Right forelimb (tissue), 1 donor: ENCODE results near the gene SFXN5.
A peak's percentile ranks its signal among the peaks of the same experiment; 100 is the strongest.

Experiments
- DNase-seq: peaks from one replicate; pipeline ENCODE4 v3.0.0-alpha.2; 2018

The SFXN5 gene

DNA sequence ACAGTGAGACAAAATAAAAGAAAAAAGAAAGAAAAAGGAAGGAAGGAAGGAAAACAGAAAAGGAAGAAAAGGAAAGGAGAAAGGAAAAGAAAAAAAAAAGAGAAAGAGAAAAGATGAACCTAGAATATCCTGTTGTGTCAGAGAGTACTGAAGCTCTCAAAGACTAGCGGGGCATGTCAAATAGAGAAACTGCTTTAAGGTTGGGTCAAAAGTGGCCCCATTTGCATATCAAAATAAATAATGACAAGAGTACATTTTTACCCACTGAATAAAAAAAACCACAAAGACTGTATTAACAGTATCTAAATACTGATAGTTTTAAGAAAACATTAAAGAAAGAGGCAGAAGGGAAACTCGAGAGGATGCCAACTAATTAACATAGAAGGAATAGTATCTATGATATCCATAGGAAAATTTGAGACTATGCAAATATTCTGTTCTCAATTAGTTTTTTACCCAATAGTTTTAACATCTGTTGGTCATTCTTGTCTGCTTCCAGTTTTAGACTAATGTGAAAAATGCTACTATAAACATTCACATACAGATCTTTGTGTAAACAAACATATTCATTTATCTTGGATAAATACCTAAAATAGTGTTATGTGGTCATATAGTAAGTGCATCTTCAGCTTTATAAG lies 53.2 kb downstream of the SFXN5 start:
- no peak for DNase-seq

DNA sequence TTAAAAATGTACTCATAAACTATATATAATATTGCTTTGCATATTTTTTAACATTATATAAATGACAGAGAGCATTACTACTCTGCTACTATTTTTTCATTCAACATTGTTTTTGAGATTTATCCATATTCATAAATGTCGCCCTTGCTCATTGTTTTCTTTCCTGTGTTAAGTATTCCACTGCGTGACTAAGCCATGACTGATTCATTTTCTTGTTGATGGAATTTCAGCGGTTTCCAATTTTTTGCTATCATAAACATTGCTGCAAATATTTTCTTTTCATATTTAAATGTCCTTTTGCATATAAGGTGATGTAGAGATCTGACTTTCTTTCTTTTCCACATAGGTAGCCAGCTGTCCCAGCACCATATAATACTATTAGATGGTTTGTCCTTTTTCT lies 57.6 kb downstream of the SFXN5 start:
- DNase-seq, result no peak

DNA sequence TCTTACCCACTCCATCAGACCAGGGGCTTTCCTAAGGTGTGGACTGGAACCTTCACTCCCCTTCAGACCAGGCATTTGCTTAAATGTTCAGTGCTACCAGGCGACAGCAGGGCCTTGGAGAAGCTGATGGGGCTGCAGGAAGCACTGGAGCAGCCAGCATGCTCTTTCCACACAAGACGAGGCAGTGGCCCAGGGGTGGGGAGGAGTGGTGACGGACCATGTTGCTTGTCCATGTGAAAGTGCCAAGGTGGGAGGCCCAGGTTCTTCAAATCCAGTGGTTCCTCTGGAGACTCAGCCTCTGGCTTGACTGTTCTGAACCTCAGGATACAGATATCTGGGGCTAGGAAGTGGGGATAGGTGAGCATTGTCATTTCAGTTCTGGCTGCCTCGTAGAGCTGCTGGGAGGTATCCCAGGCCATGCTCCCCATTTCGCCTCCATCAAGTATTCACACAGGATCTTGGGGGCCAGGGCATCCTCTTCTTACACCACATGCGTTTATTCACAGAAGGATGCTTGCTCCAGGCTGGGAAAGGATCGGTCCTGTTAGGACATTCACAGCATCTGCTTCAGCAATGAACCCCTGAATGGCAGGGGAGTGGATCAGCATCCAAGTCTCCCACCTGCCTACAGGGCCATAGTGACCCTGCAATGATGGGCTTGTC lies 62.2 kb downstream of the SFXN5 start:
- no peak for DNase-seq

DNA sequence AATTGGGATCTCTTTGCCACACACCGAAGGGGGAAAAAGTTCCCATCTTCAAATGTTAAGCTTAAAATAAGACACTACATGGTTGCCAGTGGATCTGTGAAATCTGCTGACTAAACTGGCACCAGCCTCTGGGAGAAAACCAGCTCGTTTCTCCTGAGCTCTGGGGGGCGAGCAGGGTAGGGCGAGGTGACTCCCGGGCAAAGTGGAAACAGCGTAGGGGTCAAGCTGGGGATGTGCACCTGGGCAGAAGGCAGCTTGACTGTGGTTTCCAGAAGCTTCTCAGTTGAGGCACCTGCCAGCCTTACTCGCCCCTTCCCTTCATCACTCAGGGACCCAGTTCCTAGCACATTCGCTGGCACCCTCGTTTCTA lies 62.8 kb downstream of the SFXN5 start:
- DNase-seq, result no peak

DNA sequence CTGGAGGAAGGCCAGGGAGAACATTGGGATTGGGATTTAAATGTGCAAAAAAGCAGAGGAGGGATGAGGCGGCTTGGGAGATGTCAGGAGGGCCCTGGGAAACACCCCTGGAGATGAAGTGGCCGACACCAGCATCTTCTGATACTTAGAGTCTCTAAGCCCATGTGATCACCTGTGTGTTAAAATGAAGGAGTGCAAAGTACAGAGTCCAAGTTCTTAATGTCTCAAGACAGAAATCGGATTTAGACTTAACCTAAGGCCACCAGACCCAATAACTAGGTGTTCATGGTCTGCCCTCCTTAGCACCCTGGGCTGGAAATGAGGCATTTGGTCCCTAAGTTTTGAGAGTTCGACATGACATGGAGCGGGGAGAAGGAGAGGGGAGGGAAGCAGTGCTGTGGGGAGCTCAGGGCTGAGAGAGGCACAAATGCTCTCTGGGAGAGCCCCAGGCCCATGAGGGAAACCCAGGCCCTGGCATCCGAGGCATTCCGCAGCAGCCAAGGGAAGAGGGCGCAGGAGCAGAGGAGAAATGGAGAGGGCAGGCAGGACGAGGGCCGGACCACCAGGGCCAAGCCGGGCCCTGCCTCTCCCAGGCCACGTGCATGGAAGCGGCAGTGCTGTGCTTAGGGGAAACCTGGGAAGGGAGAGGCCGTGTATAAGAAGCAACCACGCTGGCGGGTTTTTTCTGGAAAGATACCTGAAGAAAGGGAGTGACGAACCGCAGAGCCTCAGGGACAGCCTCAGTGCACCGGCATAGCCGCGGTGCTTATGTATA lies 63.3 kb downstream of the SFXN5 start:
- no peak for DNase-seq

DNA sequence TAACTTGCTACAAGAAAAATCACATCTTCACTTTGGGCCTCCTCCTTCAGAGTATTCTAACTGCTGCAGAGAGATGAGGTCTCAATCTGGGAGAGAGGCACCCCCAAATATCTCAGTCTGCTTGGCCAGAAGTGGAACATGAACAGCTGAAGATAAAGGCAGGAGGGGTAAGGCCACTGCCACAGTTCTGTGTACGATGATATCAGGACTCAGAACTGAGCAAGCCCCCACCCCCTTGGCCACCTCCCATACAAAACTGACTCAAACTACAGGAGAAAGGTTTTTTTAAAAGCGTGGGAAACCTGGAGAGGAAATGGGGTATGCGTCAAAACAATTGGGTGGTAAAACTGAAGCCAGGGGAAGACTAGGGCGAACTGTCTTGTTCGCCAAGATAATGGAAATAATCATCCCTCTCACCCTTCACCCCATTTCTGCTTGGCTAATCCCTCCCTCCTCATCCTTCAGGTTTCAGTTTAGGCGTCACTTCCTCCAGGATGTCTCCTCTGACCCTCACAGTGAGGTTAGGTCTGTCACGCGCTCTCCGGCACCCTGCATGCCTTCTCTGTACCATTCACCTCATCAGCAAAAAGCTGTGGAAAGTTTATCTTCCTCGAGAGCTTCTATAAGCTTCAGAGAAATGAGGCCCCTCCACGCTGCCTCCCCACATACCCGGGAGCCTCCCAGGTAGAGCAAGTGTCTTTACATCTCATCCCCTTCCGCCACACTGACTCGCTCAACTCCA lies 64.4 kb downstream of the SFXN5 start:
- DNase-seq, result no peak

DNA sequence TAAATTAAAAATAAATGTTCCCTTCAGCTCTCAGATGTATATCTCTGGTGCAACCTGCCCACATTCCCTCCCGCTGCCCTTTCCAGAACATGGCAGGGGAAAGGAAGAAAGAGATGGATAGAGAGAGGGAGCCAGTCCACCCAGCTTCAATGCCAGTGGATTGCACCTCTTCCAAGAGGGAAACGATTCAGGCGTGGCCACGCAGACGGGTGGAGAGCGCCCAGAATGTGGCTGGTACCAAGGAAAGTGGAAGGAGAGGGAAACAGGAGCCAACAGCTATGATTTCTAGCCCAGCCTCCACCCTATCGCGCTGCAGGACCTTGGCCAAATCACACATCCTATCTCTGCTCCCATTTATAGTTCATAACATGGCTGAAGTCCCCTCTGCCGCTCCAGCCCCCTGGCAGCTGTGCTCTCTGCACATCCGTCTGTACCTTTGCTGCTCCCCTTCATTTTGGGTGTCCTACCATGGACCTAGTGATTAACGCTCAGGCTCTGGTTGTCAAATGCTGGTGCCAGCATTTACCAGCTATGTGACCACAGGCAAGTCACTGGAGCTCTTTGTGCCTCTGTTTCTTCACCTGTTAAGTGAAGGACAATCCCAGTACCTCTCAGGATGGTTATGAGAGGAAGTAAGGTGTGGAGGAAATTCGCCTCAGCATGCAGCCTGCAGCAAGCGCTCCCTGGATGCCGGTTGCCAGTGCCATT lies 66.5 kb downstream of the SFXN5 start:
- DNase-seq, result no peak

DNA sequence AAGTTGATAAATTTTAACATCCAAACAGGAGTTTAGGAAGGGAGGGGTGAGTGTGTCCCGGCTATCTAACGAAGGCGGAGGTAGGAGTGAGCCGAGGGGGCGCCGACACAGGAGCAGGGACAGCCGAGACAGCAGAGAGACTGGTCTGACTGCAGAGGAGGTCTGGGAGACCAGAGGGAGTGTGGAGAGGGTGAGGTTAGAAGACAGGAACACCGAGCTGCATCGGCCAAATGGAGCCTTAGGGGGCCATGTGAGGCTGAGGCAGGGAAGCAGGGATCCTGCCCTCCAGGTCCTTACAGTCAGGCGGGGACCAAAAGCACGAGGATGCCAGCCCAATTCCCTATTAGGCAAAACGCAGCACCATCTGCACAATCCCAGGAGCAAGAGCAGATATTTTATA lies 67.0 kb downstream of the SFXN5 start:
- DNase-seq, result no peak

DNA sequence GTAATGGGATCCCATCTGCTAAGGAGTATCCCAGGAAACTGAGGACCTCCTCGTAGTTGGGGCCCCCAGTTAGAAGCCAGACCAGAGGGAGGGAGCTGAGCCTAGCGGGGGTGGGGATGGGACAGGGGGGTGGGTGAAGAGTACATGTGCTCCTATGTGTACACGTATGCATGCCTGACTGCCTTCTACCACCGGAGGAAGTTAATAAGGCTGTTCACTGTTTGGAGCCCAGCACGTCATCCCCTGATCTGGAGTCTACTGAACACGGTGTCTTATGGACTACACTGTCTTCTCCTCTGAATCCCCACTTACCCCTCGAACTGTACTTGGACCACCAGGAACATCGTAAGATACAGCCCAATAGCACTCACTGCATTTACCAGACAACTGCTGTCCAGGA lies 68.5 kb downstream of the SFXN5 start:
- DNase-seq, result no peak

DNA sequence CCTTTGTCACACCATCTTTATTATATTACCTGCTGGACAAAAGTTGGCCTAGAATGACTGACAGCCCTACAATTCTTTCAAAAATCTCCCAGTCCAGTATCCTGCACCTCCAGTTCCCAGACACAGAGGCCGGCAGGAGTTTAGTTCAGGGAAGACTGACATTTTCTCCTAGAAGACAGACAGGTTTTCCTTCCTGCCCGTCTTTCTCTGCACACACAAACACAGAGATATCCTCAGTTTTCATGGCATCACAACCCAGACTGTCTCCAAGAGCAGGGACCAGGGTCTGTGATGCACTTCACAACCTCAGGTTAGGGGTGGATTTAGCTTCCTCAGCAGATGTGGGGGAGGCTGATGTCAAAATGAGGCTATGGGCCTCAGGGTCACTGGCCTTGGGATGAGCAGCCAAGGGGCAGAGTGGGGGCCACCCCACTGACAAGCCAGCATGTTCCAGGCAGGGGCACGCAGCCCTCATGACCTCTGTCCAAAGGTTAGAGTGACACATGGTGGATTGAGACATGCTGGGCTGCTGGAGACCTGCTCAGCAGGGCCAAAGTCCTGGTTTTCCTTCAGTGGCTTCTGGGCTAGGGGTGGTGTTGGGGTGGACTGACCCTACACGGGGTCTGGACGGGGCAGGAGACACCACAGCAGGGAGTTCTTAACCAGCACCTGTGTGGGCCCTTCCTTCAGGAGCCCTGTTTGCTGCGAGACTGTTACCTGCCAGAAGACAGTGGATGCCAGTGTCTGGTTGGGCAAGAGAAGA lies 70.5 kb downstream of the SFXN5 start:
- DNase-seq, result peak; percentile 10

DNA sequence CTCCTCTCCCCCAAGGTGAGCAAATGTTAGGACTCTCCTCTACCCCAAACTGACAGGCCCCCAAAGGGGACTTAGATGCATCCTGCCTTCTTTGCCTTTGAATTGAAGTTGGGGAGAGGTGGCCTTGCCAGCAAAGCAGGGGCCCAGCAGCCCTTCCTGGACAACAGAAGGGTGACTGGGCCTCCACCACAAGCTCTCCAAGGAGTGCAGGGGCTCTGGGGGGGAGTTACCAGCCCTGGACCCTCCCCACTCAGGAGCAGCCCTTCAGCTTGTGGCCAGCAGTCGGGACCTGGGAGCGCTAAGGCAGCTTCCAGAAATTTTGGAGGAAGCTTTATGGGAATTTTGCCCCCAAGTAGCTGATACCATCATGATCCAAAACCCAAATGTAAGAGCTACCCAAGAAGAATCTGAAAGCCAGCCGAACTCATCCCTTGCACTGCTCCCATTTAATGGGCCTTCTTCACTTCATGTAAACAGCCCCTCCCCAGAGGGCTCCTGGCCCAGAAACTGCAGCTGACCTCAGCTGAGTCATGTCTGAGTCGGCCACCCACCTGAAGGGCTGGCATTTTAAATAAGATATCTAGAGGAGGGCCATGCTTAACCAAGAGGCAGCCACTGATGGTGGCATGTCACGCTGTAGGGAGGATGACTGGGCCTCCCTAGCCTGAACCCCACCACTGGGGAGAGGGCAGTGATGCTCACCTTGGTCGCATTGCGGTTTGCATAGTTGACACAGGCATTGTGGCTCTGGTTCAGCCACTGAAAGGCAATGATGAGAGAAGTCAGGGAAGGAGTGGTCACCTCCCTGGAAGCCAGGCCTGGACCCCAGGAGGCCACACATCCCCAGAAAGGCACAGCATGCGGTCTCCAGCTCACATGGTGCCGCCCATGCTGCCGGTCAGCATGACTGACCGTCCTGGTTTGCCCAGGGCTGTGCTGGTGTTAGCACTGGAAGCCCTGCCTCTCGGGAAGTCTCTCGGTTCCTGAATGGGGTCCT lies 71.5 kb downstream of the SFXN5 start:
- DNase-seq, result peak; percentile 16

DNA sequence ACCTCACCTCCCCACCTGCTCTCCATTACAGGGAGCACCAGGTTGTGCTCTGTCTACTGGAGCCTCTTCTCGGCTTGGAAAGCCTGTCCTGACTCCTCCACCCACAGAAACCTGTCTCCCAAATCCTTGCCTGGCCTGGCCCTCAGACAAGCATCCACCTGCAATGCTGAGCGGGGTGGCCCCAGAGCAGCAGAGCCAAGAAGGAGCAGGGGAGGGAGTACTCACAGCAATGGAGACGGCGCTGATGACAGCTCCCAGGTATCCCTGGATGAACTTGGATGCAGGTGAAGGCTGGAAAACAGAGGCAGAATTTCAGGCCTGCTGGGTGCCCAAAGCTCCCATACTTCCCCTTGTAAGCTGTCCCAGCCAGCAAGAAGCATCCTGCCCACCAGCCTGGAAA lies 72.8 kb downstream of the SFXN5 start:
- peak; percentile 1 for DNase-seq

DNA sequence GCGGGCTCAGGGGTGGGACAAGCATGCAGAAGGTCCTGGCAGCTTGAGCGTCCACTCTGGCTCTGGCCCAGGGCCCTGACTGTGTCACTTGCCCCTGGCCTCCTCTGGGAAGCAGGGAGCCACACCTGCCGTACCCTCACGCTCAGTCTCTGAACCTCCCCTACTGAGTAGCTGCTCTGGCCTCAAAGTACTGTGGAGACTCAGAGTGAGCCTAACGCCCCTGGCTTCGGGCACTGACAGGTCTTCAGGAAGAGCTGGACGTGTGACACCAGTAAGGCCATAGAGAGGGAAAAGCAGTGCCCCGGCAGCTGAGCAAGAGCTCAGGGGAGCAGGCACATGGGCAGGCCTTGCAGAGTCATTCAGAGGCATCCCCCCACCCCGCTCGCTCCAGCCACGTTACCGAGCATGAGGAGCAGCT lies 73.3 kb downstream of the SFXN5 start:
- peak; percentile 10 for DNase-seq

DNA sequence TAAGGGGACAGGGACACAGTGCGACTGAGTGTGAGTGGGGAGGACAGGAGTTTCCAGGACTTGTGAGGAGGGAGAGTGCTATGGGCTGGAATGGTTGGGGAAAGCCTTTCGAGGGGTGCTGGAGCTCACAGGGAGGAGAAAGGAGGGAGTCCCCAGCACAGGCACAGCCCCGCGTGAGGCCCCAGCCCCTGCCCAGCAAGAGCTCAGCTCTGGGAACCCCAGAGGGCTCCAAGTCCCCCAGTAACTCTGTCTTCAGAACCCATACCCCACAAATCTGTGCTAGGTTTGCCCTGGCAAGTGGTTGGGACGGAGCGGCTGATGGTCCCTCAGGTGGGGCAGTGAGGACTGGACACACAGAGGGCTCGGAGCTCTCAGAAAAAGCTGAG lies 75.4 kb downstream of the SFXN5 start:
- DNase-seq, result no peak

DNA sequence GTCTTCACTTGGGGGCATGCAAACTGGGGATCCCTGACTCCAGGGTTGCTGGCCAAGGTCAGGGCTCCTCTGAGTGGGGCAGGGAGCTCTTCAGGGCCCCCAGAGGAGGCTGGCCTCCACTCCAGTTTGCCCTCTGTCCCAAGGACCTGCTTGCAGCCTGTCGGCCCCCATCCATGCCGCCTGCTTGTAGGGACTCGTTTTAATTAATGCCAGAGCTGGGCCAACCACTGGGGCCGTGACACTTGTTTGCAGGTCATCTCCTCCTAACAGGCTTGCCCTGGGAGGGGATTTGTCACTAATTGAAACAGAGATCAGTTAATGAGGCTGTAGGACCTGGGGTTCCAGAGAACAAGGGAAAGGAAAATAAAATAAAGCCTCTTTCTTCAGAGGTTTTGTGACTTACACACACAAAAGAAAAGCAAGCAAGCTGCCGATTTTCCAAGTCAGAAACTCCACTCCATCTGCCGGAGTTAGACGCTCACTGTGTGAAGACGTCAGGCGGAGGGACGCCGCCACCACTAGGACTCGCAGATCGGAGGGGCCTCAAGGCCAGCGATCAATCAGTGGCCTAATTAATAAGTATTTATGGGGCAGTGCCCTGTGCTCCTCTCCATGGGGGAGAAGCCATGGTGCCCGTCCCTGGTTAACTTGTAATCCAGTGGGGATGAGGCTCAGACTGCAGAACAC lies 75.9 kb downstream of the SFXN5 start:
- peak; percentile 28 for DNase-seq

DNA sequence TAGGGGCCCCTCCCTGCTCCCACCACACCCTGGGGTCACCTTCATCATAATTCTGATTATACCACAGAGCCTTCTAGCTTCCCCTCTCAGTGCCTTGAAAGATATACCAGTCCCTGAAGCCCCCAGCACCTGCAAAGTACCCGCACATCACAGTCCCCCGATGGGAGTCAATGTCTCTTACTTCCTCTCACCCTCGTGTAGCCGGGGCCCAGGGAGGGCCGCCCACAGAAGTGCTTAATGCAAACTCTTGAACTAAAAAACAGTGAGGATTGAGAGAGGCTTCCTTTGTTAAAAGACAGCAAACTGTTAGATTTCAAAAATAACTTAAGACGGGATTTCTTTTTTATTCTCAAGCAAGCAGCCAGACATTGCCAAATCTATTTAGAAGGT lies 76.5 kb downstream of the SFXN5 start:
- DNase-seq, result no peak

DNA sequence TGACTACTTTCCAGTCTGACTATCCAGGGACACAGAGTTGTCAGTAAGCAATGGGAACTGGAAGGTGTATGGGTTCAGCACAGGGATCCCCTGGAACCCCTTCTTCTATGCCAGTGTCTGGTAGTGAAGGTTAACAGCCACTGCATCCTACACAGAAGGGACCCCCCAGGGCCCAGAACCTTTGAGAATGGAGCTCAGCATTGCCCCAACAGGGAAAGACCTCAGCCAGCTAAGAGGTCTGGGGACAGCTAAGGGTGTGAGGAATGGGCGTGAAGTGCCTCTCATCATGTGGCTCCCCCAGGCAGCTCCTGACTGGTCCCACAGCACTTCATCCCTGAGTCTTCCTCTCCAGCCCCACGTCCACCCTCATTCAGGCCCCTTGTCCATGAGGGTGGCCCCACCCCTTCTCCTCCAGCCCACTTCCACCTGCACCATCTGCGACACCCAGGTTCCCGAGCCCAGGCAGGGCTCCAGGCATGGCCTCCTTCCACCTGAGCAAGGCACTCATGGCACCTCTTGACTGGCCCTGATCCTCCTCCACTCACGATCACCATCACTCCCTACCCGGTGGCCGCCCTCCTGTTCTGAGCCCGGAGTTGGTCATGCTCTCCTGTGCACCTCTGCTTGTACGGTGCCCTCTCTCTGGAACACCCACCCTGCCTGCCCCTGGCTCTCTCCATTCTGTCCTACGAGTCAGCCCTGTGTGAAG lies 77.1 kb downstream of the SFXN5 start:
- peak; percentile 34 for DNase-seq

DNA sequence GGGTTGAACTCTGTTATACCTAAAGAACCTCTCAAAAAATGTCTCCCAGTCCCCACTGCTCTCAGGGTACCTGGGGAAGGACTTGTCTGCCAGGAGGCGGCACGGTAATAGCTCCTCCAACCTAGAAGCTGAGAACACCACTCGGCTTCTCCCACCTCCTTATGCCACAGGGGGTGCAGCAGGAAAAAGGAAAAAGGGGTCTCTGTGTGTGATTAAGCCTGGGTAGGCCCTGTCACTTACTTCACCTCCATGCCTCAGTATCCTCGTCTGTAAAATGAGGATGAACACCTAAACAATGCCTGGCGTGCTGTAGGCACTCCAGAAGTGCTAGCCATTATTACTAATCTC lies 77.6 kb downstream of the SFXN5 start:
- peak; percentile 37 for DNase-seq

DNA sequence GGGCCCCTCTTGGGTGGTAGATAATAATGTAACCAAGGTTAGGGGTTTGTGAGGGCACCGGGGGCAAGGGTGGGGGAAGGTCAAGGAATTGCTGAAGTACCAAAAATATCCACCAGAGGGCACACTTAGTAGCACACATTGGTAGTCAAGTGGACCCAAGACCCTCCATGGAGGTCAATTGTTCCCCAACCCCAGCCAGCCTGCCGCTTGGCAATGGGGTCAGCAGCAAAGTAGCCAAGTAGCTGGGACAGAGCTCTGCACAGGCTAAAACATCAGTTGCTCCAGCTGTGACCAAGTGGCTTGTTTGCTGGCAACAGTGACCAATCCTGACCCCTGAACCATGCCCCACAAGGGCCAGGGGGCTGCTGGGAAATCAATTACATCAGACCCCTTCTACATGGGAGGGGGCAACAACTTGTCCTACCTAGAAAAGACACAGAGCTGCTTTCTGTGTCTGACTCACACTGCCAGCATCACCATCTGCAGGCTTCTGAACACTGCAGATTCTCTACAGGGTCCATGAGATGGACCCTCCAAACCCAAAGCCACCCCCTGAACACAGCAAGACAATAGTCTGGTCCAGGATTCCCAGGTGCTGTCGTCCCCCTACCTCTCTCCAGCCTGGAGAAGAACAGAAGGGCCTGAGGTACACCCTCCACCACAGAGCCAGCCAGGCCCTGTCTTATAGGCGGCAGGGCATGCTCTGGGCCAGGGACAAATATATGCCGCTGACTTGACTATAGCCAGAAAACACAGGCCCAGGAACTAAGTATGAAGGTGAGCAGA lies 78.2 kb downstream of the SFXN5 start:
- peak; percentile 48 for DNase-seq
